NCI-H2081 treated with DMSO at 0.1 percent for 48 hours (cell line): ENCODE data around the gene NME3.
"Not testable (repeated sequence)": the region's sequence is repeated elsewhere in the genome, so short reads cannot be mapped to it uniquely, and the experiment has no call there.

Source experiments
- DNase-seq: peaks from one replicate; lab custom pipeline; 2025; lab: John Stamatoyannopoulos, UW

Gene NME3

GRCh38 chr16:1747934-1748333, 23.4 kb downstream of the NME3 start:
- DNase-seq: no peak

- no peak for DNase-seq
These were observed 24.6 kb downstream of the NME3 start for GRCh38 chr16:1746693-1747195.

- DNase-seq: no peak
These were observed 25.2 kb downstream of the NME3 start for GRCh38 chr16:1745900-1746692.

GRCh38 chr16:1745181-1745899, 26.0 kb downstream of the NME3 start:
- no peak for DNase-seq

GRCh38 chr16:1744338-1744840, 27.0 kb downstream of the NME3 start:
- DNase-seq: no peak

- no peak for DNase-seq
These were observed 27.7 kb downstream of the NME3 start for GRCh38 chr16:1743376-1744337.

- no peak for DNase-seq
These were observed 29.7 kb downstream of the NME3 start for GRCh38 chr16:1741553-1742165.

- DNase-seq: no peak
These were observed 30.4 kb downstream of the NME3 start for GRCh38 chr16:1740781-1741490.

GRCh38 chr16:1740234-1740633, 31.1 kb downstream of the NME3 start:
- no peak for DNase-seq

GRCh38 chr16:1734816-1735215, 36.5 kb downstream of the NME3 start:
- DNase-seq: no peak

- DNase-seq: no peak
These were observed 37.2 kb downstream of the NME3 start for GRCh38 chr16:1734123-1734522.

GRCh38 chr16:1732551-1732987, 38.8 kb downstream of the NME3 start:
- not testable (repeated sequence) for DNase-seq

GRCh38 chr16:1732071-1732470, 39.3 kb downstream of the NME3 start:
- no peak for DNase-seq

GRCh38 chr16:1731603-1732002, 39.7 kb downstream of the NME3 start:
- no peak for DNase-seq

GRCh38 chr16:1731073-1731472, 40.3 kb downstream of the NME3 start:
- DNase-seq: no peak

GRCh38 chr16:1729445-1729844, 41.9 kb downstream of the NME3 start:
- DNase-seq: no peak

GRCh38 chr16:1729026-1729425, 42.3 kb downstream of the NME3 start:
- no peak for DNase-seq

- no peak for DNase-seq
These were observed 43.4 kb downstream of the NME3 start for GRCh38 chr16:1727651-1728624.

- no peak for DNase-seq
These were observed 44.5 kb downstream of the NME3 start for GRCh38 chr16:1726661-1727502.
